T1000 (cell line): ENCODE data around the gene FKBP8.
"Not testable (repeated sequence)": the region's sequence is repeated elsewhere in the genome, so short reads cannot be mapped to it uniquely, and the experiment has no call there.

ENCODE experiments used
- DNase-seq: peaks from one replicate; lab custom pipeline; 2025; ENCODE audit warnings: mixed read lengths; lab: John Stamatoyannopoulos, UW

The FKBP8 gene

GRCh38 chr19:18558604-18559003 lies 15.2 kb upstream of the FKBP8 start:
- no peak for DNase-seq

- no peak for DNase-seq
Observed at GRCh38 chr19:18558202-18558555, 14.8 kb upstream of the FKBP8 start.

GRCh38 chr19:18557411-18558201 lies 14.2 kb upstream of the FKBP8 start, which contains the start of gene KXD1:
KXD1 (plus strand) TSS chr19:18557870; CDS start chr19:18562057, 4,187 bp downstream.
- DNase-seq: peak; percentile 90

GRCh38 chr19:18551631-18552030 lies 8.3 kb upstream of the FKBP8 start:
- DNase-seq: no peak

- no peak for DNase-seq
Observed at GRCh38 chr19:18543814-18544475, 572 bp upstream of the FKBP8 start.

GRCh38 chr19:18541992-18542940 lies 1.1 kb downstream of the FKBP8 start:
- no peak for DNase-seq

- no peak for DNase-seq
Observed at GRCh38 chr19:18541258-18541991, 1.9 kb downstream of the FKBP8 start.

DNA sequence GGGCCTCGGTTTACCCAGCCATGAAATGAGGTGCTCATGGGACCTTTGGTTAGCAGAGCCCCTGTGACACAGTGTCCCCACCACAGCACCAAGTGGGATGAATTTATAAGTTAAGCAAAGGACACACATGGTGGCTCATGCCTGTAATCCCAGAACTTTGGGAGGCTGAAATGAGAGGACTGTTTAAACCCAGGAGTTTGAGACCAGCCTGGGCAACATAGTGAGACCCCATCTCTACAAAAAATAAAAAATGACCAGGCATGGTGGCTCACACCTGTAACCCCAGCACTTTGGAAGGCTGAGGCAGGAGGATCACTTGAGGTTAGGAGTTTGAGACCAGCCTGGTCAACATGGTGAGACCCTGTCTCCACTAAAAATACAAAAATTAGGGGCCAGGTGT lies 3.2 kb downstream of the FKBP8 start:
- DNase-seq: not testable (repeated sequence)

- no peak for DNase-seq
Observed at GRCh38 chr19:18539372-18539771, 4.0 kb downstream of the FKBP8 start.

GRCh38 chr19:18538115-18538514 lies 5.3 kb downstream of the FKBP8 start:
- no peak for DNase-seq

DNA sequence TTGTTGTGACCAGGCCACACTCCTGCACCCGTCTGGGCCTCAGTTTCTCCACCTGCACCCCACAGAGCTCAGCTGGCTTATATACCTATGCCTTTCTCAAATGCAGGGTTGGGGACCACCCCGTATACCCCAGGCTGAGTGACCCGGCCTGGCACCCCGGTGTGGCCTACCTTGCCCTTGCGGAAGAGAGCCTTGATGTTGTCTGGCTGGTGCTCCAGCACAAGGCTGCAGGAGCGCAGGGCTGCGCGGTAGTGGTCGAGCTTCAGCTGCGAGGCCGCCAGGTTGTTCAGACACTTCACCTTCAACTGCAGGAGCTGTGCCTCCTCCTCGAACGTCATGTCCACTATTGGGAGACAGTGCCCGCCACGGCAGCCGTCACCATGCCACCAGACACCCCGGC lies 5.9 kb downstream of the FKBP8 start:
- no peak for DNase-seq

DNA sequence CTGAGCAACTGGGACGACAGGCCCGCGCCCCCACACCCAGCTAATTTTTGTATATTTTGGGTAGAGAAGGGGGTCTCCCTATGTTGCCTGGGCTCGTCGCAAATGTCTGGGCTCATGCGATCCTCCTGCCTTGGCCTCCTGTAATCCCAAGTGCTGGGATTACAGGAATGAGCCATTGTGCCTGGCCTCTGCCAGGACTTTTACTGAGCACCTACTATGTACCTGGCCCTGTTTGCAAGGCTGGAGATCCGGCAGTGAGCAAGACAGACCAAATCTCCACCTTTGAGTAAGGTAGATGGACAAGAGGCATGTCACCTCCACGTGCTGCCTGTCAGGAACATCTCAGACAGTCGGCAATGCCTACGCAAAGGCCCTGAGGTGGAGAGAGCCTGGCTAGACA lies 6.9 kb downstream of the FKBP8 start:
- no peak for DNase-seq

GRCh38 chr19:18533058-18533457 lies 10.3 kb downstream of the FKBP8 start:
- no peak for DNase-seq

- no peak for DNase-seq
Observed at GRCh38 chr19:18532168-18532890, 11.0 kb downstream of the FKBP8 start.

GRCh38 chr19:18531485-18531884 lies 11.9 kb downstream of the FKBP8 start:
- no peak for DNase-seq

DNA sequence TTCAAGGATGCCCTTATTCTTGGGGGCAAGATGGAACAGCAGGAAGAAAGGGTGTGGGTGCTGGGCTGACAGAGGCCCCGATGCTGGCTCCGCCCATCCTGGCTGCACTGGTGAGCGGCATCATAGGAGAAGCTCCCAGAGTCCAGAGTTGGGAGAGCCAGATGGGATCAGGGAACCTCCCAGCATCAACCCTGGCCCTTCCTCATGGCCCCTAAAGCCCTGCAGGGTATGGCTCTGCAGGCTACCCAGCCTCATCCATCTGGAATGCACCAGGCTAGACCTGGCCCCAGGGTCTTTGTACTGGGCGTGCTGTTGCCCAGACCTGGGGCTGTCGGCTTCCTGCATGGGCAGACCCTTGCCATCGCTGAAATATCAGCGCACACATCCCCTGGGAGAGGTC lies 13.6 kb downstream of the FKBP8 start:
- DNase-seq: no peak

GRCh38 chr19:18526316-18526715 lies 17.1 kb downstream of the FKBP8 start:
- no peak for DNase-seq

DNA sequence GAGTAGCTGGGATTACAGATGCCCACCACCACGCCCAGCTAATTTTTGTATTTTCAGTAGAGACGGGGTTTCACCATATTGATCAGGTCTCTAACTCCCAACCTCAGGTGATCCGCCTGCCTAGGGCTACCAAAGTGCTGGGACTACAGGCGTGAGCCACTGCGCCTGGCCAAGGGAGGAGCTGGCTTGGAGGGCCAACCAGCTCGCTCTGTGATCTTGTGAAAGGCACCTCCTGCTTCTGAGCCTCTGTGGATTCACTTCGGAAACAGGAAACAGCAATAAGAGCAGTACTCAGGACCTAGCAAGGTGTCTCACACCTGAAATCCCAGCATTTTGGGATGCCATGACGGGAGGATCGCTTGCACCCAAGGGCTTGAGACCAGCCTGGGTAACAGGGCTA lies 19.5 kb downstream of the FKBP8 start:
- DNase-seq: no peak

DNA sequence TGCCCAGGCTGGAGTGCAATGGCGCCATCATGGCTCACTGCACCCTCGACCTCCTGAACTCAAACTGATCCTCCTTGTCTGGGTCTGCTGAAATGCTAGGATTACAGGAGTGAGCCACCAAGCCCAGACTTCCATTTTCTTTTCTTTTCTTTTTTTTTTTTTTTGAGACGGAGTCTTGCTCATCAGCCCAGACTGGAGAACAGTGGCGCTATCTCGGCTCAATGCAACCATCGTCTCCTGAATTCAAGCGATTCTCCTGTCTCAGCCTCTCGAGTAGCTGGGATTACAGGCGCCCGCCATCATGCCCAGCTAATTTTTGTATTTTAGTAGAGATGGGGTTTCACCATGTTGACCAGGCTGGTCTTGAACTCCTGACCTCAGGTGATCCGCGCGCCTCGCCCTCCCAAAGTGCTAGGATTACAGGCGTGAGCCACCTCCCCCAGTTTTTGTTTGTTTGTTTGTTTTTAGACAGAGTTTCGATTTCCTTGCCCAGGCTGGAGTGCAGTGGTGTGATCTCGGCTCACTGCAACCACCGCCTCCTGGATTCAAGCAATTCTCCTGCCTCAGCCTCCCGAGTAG lies 20.4 kb downstream of the FKBP8 start:
- not testable (repeated sequence) for DNase-seq

GRCh38 chr19:18522124-18522861 lies 21.1 kb downstream of the FKBP8 start:
- peak; percentile 99 for DNase-seq
